K562 (cell line): ENCODE data around the gene ACTR3. TPM values are rescaled to one million over a fixed set of nuclear protein-coding genes. Genes with fewer than 3 reads are reported as not detected.

Source experiments
- ATAC-seq: fragments of 200-7000 bp; cut with Tn5 transposase; 3 replicates; pipeline ENCODE4 v1.9.1; 2020; ENCODE audit warnings: moderate library complexity
- BruUV-seq: library from RNA; stranded (reverse); fragments of 400-500 nt; replicated peaks from 2 replicates; lab custom pipeline; 2021; lab: Mats Ljungman, UMichigan
- CTCF ChIA-PET: fragments of 300-600 bp; formaldehyde crosslinking; extraction: SDS; loops from one replicate; lab custom pipeline; 2021; ENCODE audit warnings: low intra/inter-chr PET ratio; lab: Yijun Ruan, JAX
- POLR2A ChIA-PET: fragments of 300-600, 350-650 bp; sonication (Branson Sonifier 250); formaldehyde crosslinking; extraction: SDS; loops from one replicate; lab custom pipeline; 2021; ENCODE audit warnings: antibody characterized with exemption, inconsistent platforms; lab: Yijun Ruan, JAX
- DNase-seq, 4 experiments: peaks; one replicate each; pipeline versions ENCODE4 v3.0.0 to v3.0.0-alpha.2; 2011 to 2018; ENCODE audit warnings: low spot score in 3 of 4, mixed read lengths in 3 of 4; ENCODE audit errors: extremely low read depth in 1 of 4
- FAIRE-seq: peaks from 2 replicates; lab custom pipeline; 2011; peaks lifted over from hg19 to GRCh38; lab: Jason Lieb, UNC
- H2AFZ ChIP-seq: 2 replicates; pipeline ENCODE4 v1.6.0; 2011; ENCODE audit warnings: low read depth, low read length, control low read depth, inconsistent platforms
- H3K27ac ChIP-seq: fragments of 200-600 bp; 3 replicates; pipeline ENCODE4 v1.8.0; 2011; ENCODE audit warnings: low read depth, mild to moderate bottlenecking, control low read depth, inconsistent platforms, low read length, moderate library complexity, mixed read lengths; ENCODE audit errors: extremely low read depth
- H3K27me3 ChIP-seq, 2 experiments: fragments of 300-600 bp in 1 of 2; 2 replicates in 1 of 2; 3 replicates in 1 of 2; pipeline versions ENCODE4 v1.6.0 to v1.8.0; 2011; ENCODE audit warnings: inconsistent platforms in 2 of 2, low read length in 2 of 2, mild to moderate bottlenecking in 1 of 2, mixed read lengths in 1 of 2, moderate library complexity in 1 of 2; ENCODE audit not compliant: control insufficient read depth in 2 of 2, insufficient read depth in 2 of 2
- H3K36me3 ChIP-seq: fragments of 300-600 bp; 3 replicates; pipeline ENCODE4 v1.8.0; 2011; ENCODE audit warnings: mild to moderate bottlenecking, low read length, inconsistent platforms; ENCODE audit not compliant: control insufficient read depth, insufficient read depth
- H3K4me1 ChIP-seq, 2 experiments: fragments of 200-600 bp in 1 of 2; replicated peaks in 1 of 2; 2 replicates in 1 of 2; 3 replicates in 1 of 2; pipeline versions ENCODE4 v1.5.1 to v1.8.0; 2011; ENCODE audit warnings: inconsistent platforms in 2 of 2, low read length in 2 of 2, mild to moderate bottlenecking in 1 of 2, mixed read lengths in 1 of 2, moderate library complexity in 1 of 2; ENCODE audit not compliant: control insufficient read depth in 2 of 2, insufficient read depth in 2 of 2
- H3K4me2 ChIP-seq: 2 replicates; pipeline ENCODE4 v1.6.1; 2011; ENCODE audit warnings: low read length, control low read depth, inconsistent platforms, mixed read lengths; ENCODE audit not compliant: insufficient read depth
- H3K4me3 ChIP-seq: fragments of 200-600 bp; sonication (generic), shearing (Covaris generic); 2 replicates; pipeline ENCODE4 v1.5.1; 2016; ENCODE audit warnings: control low read depth, inconsistent platforms
- H3K79me2 ChIP-seq: fragments of 200-600 bp; 3 replicates; pipeline ENCODE4 v1.8.0; 2011; ENCODE audit warnings: low read length, inconsistent platforms; ENCODE audit not compliant: control insufficient read depth, insufficient read depth
- H3K9ac ChIP-seq, 2 experiments: 2 replicates each; pipeline versions ENCODE4 v1.6.0 to v1.6.1; 2011; ENCODE audit warnings: low read depth in 2 of 2, low read length in 2 of 2, control low read depth in 1 of 2, inconsistent platforms in 1 of 2, mild to moderate bottlenecking in 1 of 2, mixed read lengths in 1 of 2; ENCODE audit not compliant: insufficient read depth in 1 of 2
- H3K9me1 ChIP-seq: one replicate; pipeline ENCODE4 v1.6.0; 2011; ENCODE audit warnings: inconsistent platforms, mild to moderate bottlenecking, low read length, moderate library complexity; ENCODE audit not compliant: control insufficient read depth, insufficient read depth
- H3K9me3 ChIP-seq: replicated peaks from 2 replicates; pipeline ENCODE4 v1.5.1; 2011; ENCODE audit warnings: low read depth, low read length, inconsistent platforms; ENCODE audit not compliant: control insufficient read depth, insufficient read depth
- H4K20me1 ChIP-seq: replicated peaks from 2 replicates; pipeline ENCODE4 v1.6.1; 2011; ENCODE audit warnings: low read length, inconsistent platforms, mixed read lengths; ENCODE audit not compliant: control insufficient read depth, insufficient read depth
- CBX3 ChIP-seq, 2 experiments: IDR thresholded peaks; 1 replicate in 1 of 2; 2 replicates in 1 of 2; pipeline ENCODE4 v1.6.1; 2012; ENCODE audit warnings: inconsistent platforms in 2 of 2, low read length in 2 of 2, borderline replicate concordance in 1 of 2, control low read depth in 1 of 2
- SMARCE1 ChIP-seq: fragments of 450-650 bp; IDR thresholded peaks from 2 replicates; pipeline ENCODE4 v1.7.1; 2016; ENCODE audit warnings: mild to moderate bottlenecking
- WGBS: fragments of 100-300 bp; shearing (Covaris generic); methylation state at CpG from one replicate; pipeline ENCODE4 v1.1.6; 2016; ENCODE audit warnings: low coverage, mixed read lengths; ENCODE audit not compliant: insufficient coverage; ENCODE audit errors: missing lambda C conversion rate; 5-methylcytosine and 5-hydroxymethylcytosine counted together
- in situ Hi-C: fragments of 300-500 bp; cut with MboI; formaldehyde crosslinking; loops from 4 replicates; pipeline ENCODE4 v1.15.0; 2018; ENCODE audit warnings: inconsistent platforms, mixed read lengths
- intact Hi-C: fragments of 100-400 bp; cut with micrococcal nuclease; formaldehyde crosslinking; loops from 2 replicates; pipeline ENCODE4 v1.14.2; 2022
- polyA plus RNA-seq, 8 experiments: library from polyadenylated mRNA; depleted of rRNA in 4 of 8; stranded (reverse) in 5 of 8; unstranded in 3 of 8; fragments of >200 nt; fragmentation: Nextera tagmentation in 2 of 8; fragmentation: Illumina TruSeq in 1 of 8; extraction: Ambion mirVana in 2 of 8; extraction: Trizol in 1 of 8; gene quantifications; 2 replicates each; pipeline versions ENCODE4 v1.2.1 to v1.2.3, GENCODE V29; 2011 to 2014; ENCODE audit warnings: inconsistent platforms in 1 of 8, missing spikeins in 1 of 8
- total RNA-seq, 7 experiments: library from RNA; depleted of rRNA in 6 of 7; stranded (reverse); fragments of >200 nt in 6 of 7; fragmentation: Illumina TruSeq in 2 of 7; extraction: Trizol in 2 of 7; gene quantifications; 2 replicates each; pipeline versions ENCODE4 v1.2.1 to v1.2.3, GENCODE V29; 2011 to 2021; ENCODE audit warnings: low replicate concordance in 1 of 7
- TF ChIP-seq, protein P1 (sequence below): sonication (generic); formaldehyde crosslinking; IDR thresholded peaks from 2 replicates; pipeline ENCODE4 v1.9.0; 2022; ENCODE audit warnings: mild to moderate bottlenecking, missing genetic modification reagents
- TF ChIP-seq, protein P2 (sequence below), 3 experiments: fragments of 200-800 bp in 1 of 3; fragments of 250-450 bp in 1 of 3; fragments of 450-650 bp in 1 of 3; sonication (Bioruptor Pico) in 1 of 3; sonication (Bioruptor generic) in 1 of 3; formaldehyde crosslinking in 1 of 3; IDR thresholded peaks; 2 replicates each; pipeline versions ENCODE4 v1.6.1 to v1.8.0; 2016 to 2022; ENCODE audit warnings: mild to moderate bottlenecking in 2 of 3, missing genetic modification characterization in 2 of 3, missing compliant biosample characterization in 1 of 3, moderate library complexity in 1 of 3

The ACTR3 gene
- total and polyA plus RNA-seq, 9 of the 15 experiments (the other 6 are each of a cell fraction or from before 2014, with no cell fraction given) = 49.0 to 354 (median 249) TPM

DNA sequence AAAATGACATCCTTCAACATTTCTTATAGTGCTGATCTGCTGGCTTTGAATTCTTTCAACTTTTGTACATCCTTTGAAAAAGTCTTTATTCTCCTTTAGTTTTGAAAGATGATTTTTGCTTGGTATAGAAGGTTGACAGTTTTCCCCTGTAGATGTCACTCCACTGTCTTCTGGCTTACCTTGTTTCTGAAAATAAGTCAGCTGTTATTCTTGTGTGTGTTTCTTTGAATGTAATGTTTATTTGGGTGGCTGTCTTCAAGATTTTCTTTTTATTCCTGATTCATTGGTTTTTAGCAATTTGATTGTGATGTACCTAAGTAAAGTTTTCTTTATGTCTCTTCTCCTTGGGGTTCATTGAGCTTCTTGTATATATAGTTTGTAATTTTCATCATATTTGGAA is 47.6 kb downstream of the ACTR3 start (continued):
- peak in 1 of 2 experiments; percentile 62; a peak in 1 of 3 replicates for TF ChIP-seq CBX3 (IDR thresholded peaks at IDR 0.05; ENCODE audit: borderline replicate concordance in 1 of 2, low read length in 2 of 2)
- TF ChIP-seq, protein P1, sequence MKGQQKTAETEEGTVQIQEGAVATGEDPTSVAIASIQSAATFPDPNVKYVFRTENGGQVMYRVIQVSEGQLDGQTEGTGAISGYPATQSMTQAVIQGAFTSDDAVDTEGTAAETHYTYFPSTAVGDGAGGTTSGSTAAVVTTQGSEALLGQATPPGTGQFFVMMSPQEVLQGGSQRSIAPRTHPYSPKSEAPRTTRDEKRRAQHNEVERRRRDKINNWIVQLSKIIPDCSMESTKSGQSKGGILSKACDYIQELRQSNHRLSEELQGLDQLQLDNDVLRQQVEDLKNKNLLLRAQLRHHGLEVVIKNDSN (CRISPR knock-in tag) = no peak
- TF ChIP-seq, all 486 proteins: peak for 5

DNA sequence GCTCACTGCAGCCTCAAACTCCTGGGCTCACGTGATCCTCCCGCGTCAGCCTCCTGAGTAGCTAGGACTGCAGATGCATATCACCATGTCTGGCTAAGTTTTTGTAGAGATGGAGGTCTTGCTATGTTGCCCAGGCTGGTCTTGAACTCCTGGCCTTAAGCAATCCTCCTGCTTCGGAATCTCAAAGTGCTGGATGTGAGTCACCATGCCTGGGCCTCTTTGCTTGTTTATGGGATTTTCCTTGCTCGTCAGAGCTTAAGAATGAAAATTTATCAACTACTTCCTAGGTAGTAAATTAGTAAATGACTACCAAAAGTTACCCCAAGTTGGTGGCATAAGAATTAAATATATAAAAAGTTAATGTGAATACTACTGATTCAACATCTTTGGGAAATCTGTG is 51.0 kb downstream of the ACTR3 start:
- H3K9me3 ChIP-seq = no peaks in the 10 kb centered on the region; the same call in 1 of the 2 replicates
- no peaks in the 10 kb centered on the region for H3K27me3 ChIP-seq
- no peaks in the 10 kb centered on the region for H3K4me1 ChIP-seq
- no peaks in the 10 kb centered on the region; the same call in 1 of the 2 replicates for H4K20me1 ChIP-seq
- ChIA-PET POLR2A (no interaction called here), CTCF (no interaction called here)
- no peak overlapping the region for H3K27ac ChIP-seq
- no TSS peak for BruUV-seq
- FAIRE-seq (no peak), ATAC-seq (no peak), DNase-seq (no peak)
- H2AFZ ChIP-seq = no peak overlapping the region
- WGBS = 84% methylated on average over 5 of the region's 5 CpGs
- no peaks in the 10 kb centered on the region for H3K9me1 ChIP-seq
- intact Hi-C loops (no loop called here), in situ Hi-C loops (no loop called here)
- H3K4me2 ChIP-seq = no peak overlapping the region
- H3K4me3 ChIP-seq = no peak overlapping the region
- no peak overlapping the region for H3K9ac ChIP-seq
- TF ChIP-seq, protein P2, sequence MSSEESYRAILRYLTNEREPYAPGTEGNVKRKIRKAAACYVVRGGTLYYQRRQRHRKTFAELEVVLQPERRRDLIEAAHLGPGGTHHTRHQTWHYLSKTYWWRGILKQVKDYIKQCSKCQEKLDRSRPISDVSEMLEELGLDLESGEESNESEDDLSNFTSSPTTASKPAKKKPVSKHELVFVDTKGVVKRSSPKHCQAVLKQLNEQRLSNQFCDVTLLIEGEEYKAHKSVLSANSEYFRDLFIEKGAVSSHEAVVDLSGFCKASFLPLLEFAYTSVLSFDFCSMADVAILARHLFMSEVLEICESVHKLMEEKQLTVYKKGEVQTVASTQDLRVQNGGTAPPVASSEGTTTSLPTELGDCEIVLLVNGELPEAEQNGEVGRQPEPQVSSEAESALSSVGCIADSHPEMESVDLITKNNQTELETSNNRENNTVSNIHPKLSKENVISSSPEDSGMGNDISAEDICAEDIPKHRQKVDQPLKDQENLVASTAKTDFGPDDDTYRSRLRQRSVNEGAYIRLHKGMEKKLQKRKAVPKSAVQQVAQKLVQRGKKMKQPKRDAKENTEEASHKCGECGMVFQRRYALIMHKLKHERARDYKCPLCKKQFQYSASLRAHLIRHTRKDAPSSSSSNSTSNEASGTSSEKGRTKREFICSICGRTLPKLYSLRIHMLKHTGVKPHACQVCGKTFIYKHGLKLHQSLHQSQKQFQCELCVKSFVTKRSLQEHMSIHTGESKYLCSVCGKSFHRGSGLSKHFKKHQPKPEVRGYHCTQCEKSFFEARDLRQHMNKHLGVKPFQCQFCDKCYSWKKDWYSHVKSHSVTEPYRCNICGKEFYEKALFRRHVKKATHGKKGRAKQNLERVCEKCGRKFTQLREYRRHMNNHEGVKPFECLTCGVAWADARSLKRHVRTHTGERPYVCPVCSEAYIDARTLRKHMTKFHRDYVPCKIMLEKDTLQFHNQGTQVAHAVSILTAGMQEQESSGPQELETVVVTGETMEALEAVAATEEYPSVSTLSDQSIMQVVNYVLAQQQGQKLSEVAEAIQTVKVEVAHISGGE (CRISPR knock-in tag; IDR thresholded peaks at IDR 0.05) = no peak
- no peak for TF ChIP-seq SMARCE1
- 0 out of 3 replicates have a peak, but pooled peaks cover 4% of the 10 kb centered on the region for H3K79me2 ChIP-seq
- H3K36me3 ChIP-seq = peaks cover 86% of the 10 kb centered on the region
